Ectodermal cell (in vitro differentiated cells): ENCODE measurements around the gene ATP6V1G1. TPM values are rescaled to one million over a fixed set of nuclear protein-coding genes. Genes with fewer than 3 reads are reported as not detected.

Experiments used
- H3K27ac ChIP-seq: 2 replicates; pipeline ENCODE4 v1.7.0; 2013; ENCODE audit warnings: mild to moderate bottlenecking, low read depth, low read length; ENCODE audit not compliant: insufficient read depth, poor library complexity, severe bottlenecking
- H3K27me3 ChIP-seq: 2 replicates; pipeline ENCODE4 v1.7.0; 2013; ENCODE audit warnings: mild to moderate bottlenecking, low read length; ENCODE audit not compliant: insufficient read depth, control insufficient read depth, poor library complexity, severe bottlenecking
- H3K36me3 ChIP-seq: one replicate; pipeline ENCODE4 v1.7.0; 2013; ENCODE audit warnings: low read length; ENCODE audit not compliant: control insufficient read depth, insufficient read depth
- H3K4me1 ChIP-seq: one replicate; pipeline ENCODE4 v1.7.0; 2013; ENCODE audit warnings: low read length; ENCODE audit not compliant: control insufficient read depth, insufficient read depth
- H3K4me3 ChIP-seq: 2 replicates; pipeline ENCODE4 v1.7.0; 2013; ENCODE audit warnings: low read depth, low read length, control low read depth; ENCODE audit not compliant: insufficient read depth
- H3K9me3 ChIP-seq: 2 replicates; pipeline ENCODE4 v1.7.0; 2013; ENCODE audit warnings: mild to moderate bottlenecking, low read length, moderate library complexity; ENCODE audit not compliant: control insufficient read depth
- WGBS, 2 experiments: methylation state at CpG; one replicate each; pipeline ENCODE4 v1.1.7; 2013; ENCODE audit warnings: missing lambda C conversion rate in 2 of 2; 5-methylcytosine and 5-hydroxymethylcytosine counted together
- polyA plus RNA-seq, 4 experiments: library from polyadenylated mRNA; stranded (reverse); fragments of 50-300 nt; gene quantifications; one replicate each; pipeline ENCODE4 v1.2.3, GENCODE V29; 2013

The ATP6V1G1 gene, protein sequence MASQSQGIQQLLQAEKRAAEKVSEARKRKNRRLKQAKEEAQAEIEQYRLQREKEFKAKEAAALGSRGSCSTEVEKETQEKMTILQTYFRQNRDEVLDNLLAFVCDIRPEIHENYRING
- 135 TPM for polyA plus RNA-seq (2013, experiment 1 of 4)
- 155 TPM for polyA plus RNA-seq (2013, experiment 2 of 4)
- 134 TPM for polyA plus RNA-seq (2013, experiment 3 of 4)
- 162 TPM for polyA plus RNA-seq (2013, experiment 4 of 4)

DNA sequence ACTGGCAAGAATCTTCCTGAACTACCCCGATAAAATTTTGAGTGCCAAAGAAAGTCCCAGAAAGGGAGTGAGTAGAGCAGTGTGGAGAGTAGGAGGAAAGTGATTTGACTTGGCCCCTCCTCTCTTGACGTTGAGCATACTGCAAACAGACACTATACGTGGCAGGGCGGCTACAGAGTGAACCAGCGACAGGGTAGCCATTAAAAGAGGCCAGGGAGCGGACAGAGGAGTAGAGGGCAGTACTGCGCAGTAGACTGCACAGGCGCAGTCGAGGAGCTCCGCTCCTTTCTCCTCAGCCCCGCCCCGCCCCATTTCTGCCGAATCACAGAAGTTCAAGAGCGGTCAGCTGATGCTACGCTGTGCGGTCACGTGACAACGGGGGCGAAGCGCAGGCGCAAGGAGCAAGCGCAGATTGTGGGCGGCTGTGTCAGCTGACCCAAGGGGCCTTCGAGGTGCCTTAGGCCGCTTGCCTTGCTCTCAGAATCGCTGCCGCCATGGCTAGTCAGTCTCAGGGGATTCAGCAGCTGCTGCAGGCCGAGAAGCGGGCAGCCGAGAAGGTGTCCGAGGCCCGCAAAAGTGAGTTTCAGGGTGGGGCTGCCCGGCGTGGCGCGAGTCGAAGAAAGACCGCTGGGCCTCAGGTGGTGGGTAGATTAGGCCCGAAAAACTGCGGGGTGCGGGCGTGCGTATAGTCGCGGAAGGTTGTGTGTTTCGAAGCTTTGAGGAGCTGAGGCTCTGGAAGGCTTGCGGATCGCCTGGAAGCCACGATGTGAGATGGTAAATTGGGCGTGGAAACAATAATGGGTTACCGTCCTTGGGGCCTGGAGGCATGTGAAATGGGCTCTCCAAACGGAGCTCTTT is at the start of gene ATP6V1G1:
ATP6V1G1 (plus strand) TSS at position 425 of the 858 bp plus-strand sequence; CDS start at position 495, 70 bp downstream.
- H3K27ac ChIP-seq, result peak within 1 kb of the TSS; percentile 85
- no peaks in the 10 kb centered on the region for H3K9me3 ChIP-seq
- WGBS, 2 experiments, result 2% methylated on average over 52 of the region's 52 CpGs
- H3K36me3 ChIP-seq, result peaks cover 4% of the 10 kb centered on the region
- H3K4me1 ChIP-seq, result peaks cover 7% of the 10 kb centered on the region
- no peaks in the 10 kb centered on the region for H3K27me3 ChIP-seq
- peak within 1 kb of the TSS; percentile 78 for H3K4me3 ChIP-seq

DNA sequence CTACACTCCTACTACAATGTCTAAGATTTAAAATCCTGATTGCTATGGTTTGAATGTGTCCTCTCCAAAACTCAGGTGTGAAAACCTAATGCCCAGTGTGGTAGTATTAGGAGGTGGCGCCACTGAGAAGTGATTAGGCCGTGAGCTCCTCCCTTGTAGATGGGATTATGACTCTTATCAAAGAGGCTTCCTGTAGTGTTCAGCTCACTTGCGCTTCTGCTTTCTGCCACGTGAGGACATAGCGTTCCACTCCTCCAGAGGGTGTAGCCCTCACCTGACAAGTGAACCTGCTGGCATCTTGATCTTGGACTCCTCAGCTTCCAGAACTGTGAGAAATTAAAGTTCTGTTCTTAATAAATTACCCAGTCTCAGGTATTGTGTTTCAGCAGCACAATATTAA is 49.3 kb upstream of the ATP6V1G1 start:
- Histone ChIP-seq H3K4me1 (no peaks in the 10 kb centered on the region), H3K4me3 (no peak overlapping the region), H3K27me3 (no peaks in the 10 kb centered on the region), H3K9me3 (no peaks in the 10 kb centered on the region), H3K36me3 (no peaks in the 10 kb centered on the region), H3K27ac (no peak overlapping the region)
- WGBS, 2 experiments, result 45 to 51% methylated on average over 5 of the region's 5 CpGs

DNA sequence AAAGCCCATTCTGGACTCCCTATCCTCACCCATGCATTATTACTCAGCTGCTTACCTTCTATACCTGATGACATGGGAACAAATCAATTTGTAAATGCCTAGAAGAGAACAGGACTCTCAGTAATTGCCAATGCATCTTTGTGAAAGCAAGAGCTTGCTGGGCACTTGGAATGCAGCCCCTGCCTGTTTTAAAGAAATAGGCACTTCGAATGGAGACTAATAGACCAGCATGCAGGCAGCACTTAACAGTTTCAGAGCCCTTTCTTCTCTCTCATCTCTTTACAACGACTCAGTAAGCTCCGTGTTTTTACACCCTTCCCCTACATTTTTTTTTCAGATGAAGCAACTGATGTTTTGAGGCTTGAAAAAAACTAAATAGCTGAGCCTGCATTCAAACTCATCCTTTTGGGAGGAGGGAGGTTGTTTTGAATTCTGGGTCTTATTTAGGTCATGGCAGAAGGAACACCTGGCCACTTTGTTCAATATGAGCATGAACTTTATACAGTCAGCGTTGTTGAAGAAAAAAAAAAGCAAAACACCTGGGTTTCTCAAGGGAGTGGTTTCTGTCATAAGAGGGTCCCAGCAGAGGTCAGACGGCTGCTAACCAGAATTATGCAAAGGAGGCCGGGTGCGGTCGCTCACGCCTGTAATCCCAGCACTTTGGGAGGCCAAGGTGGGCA is 47.7 kb upstream of the ATP6V1G1 start:
- WGBS, 2 experiments, result 68 to 72% methylated on average over 9 of the region's 9 CpGs
- no peak overlapping the region for H3K27ac ChIP-seq

DNA sequence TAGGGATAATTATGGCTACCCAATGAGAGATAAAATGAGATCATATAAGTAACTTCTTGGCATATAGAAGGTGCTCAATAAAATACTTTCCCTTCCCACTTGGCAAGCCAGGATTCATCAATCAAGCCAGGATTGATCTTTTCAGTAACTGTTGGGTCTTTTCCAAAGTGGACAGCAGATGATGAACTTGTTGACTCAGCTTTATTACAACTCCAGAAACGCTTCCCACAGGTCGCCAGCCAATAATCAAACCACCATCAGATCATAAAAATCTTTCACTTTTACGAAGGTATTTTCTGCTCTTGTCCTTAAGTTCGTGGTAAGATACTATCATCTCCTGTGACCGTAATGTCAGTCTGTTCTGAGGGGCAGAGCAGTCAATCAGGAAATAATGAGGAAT is 42.5 kb upstream of the ATP6V1G1 start:
- WGBS, 2 experiments, result 91 to 92% methylated on average over 5 of the region's 5 CpGs
- H3K4me3 ChIP-seq, result no peak overlapping the region
- no peaks in the 10 kb centered on the region for H3K4me1 ChIP-seq

More for the DNA sequence above, 47.7 kb upstream of the ATP6V1G1 start:
- H3K4me3 ChIP-seq, result no peak overlapping the region
- H3K9me3 ChIP-seq, result no peaks in the 10 kb centered on the region
- H3K36me3 ChIP-seq, result no peaks in the 10 kb centered on the region
- H3K27me3 ChIP-seq, result no peaks in the 10 kb centered on the region
- H3K4me1 ChIP-seq, result no peaks in the 10 kb centered on the region

DNA sequence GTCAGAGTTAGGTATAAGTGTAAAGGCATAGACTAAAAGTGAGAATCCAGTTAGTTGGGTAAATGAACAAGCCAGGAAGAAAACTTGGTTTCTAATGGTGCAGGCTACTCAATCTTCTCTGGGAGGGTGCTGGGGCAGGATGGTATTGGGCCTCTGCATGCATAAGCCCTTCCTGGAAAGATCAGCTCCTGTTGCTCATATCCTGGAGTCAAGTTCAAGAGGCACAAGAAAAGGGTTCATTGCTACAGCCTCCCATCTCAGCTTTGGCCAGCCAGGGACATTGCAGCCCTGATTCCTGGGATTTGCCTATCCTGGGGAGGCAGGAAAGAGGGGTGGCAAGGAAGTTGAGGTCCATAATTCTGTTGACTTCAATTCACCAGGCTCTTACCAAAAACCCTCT is 40.7 kb upstream of the ATP6V1G1 start:
- Histone ChIP-seq H3K4me1 (no peaks in the 10 kb centered on the region), H3K9me3 (no peaks in the 10 kb centered on the region), H3K4me3 (no peak overlapping the region), H3K27ac (no peak overlapping the region), H3K27me3 (no peaks in the 10 kb centered on the region), H3K36me3 (no peaks in the 10 kb centered on the region)

More for the DNA sequence above, 42.5 kb upstream of the ATP6V1G1 start:
- H3K9me3 ChIP-seq, result no peaks in the 10 kb centered on the region
- no peaks in the 10 kb centered on the region for H3K27me3 ChIP-seq
- no peaks in the 10 kb centered on the region for H3K36me3 ChIP-seq
- H3K27ac ChIP-seq, result no peak overlapping the region

DNA sequence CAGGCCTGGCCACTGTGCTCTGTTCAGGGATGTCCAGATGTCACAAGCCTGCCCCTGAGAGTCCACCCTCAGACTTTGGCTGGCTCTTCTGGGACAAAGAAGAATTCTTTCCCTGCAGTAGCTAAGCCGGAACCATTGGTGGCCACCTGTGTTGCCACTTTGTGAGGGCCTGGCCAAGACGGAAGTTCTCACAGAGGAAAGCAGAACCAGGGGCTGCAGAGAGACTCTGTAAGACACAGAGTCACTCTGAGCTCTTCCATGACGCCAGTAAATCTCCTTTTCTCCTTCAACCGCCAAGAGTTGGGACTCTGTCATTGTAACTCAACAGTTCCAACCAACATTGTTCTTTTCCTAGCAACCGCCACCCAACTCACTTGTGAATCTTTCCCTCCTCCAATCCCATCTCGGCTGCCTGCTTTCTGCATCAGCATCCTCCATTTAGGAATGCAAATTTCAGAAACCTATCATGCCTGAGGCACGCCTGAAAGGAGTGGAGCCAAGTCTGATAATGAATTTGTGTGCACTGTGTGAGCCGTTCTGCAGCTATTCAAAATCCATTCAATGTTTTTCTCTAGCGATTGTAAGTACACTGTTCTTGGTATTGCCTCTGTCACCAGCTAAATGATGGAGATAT is 37.8 kb upstream of the ATP6V1G1 start:
- 75 to 78% methylated on average over 9 of the region's 9 CpGs for WGBS, 2 experiments
- Histone ChIP-seq H3K4me1 (no peaks in the 10 kb centered on the region), H3K4me3 (no peak overlapping the region), H3K36me3 (no peaks in the 10 kb centered on the region), H3K27me3 (no peaks in the 10 kb centered on the region), H3K27ac (no peak overlapping the region), H3K9me3 (no peaks in the 10 kb centered on the region)

DNA sequence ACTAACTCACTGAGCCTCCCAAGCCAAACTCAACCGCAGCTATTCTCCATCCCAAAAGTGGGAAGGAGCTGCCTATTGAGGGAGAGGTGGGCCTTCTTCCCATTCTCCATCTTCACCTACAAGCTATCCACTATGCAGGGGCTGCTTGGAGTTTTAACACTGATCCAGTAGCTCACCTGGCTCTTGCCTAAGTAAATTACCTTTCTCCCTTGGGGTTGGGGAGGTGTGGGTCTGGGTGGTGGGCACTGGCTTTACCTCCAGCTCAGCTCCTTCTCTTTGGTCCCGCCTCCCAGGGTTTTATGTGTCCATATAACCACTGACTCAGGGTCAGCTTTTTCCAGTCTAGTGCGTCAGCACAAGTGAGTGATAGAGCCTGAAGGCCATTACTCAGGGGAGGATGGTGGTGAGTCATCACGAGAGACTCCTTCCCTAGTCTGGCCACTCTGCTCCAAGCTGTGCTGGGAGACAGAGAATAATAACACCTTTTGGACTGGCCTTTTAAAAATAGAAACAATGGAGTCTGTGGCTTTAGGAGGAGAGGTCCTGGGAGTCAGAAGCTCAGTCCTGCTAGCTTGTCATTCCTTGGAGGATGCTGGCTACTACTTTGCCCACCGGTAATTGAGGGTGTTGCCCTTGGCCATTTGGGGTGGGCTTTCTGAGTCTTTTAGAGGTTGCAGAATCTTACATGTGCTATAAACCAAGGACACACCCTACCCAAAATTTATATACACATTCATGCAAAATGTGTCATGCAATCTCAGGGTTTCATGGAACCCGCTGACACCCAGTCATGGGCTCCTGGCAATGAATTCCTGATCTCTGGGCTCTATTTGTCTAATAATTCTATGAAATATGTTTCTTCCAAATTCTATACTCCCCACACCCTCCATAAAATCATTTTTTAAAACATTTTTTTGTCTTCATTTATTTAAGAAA is 35.6 kb upstream of the ATP6V1G1 start:
- WGBS, 2 experiments, result 73 to 74% methylated on average over 6 of the region's 6 CpGs
- no peaks in the 10 kb centered on the region for H3K27me3 ChIP-seq
- H3K4me3 ChIP-seq, result no peak overlapping the region
- no peaks in the 10 kb centered on the region for H3K9me3 ChIP-seq
- no peak overlapping the region for H3K27ac ChIP-seq
- no peaks in the 10 kb centered on the region for H3K36me3 ChIP-seq
- H3K4me1 ChIP-seq, result no peaks in the 10 kb centered on the region

DNA sequence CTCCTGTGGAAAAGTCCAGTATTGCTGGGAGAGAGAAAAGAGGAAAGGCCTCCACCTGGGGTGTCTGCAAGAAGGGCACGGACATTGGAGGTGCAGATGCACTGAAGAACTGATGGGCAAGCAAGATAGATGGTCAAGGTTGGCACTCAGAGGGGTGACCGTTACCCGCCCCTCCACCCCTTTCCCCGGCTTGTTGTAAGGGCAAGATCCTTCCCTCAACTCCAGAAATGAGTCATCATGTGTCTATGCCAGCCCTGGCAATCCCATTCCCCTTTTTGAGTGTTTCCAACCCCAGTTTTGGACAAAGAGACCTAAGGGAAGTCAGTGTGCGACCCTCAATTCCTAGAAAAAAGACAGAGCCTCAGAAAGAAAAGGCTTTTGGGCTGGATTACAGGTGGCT is 34.9 kb upstream of the ATP6V1G1 start:
- Histone ChIP-seq H3K27ac (no peak overlapping the region), H3K27me3 (no peaks in the 10 kb centered on the region), H3K36me3 (no peaks in the 10 kb centered on the region), H3K4me1 (no peaks in the 10 kb centered on the region), H3K4me3 (no peak overlapping the region), H3K9me3 (no peaks in the 10 kb centered on the region)
- 90 to 95% methylated on average over 5 of the region's 5 CpGs for WGBS, 2 experiments

DNA sequence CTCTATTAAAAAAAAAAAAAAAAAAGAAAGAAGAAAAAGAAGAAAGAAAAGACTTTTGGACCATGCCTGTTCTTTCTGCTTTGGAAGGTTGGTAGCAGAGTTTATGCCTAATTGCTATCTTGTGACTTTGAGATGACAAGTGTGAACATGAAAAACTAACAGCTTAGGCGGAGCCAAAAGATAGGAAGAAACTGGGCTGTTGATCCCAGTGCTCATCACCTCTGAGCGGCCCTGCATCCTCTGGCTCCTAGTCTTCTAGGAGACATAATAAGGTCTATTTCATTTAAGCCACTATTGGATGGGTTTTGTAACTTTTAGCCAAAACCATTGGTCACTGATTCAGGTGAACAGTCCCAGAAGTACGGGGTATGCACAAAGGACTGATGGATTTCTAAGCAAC is 34.4 kb upstream of the ATP6V1G1 start:
- Histone ChIP-seq H3K27ac (no peak overlapping the region), H3K4me1 (no peaks in the 10 kb centered on the region), H3K27me3 (no peaks in the 10 kb centered on the region), H3K9me3 (no peaks in the 10 kb centered on the region), H3K36me3 (no peaks in the 10 kb centered on the region), H3K4me3 (no peak overlapping the region)
- WGBS, 2 experiments, result 93 to 96% methylated on average over 3 of the region's 3 CpGs
